NCI-H524 (cell line): ENCODE measurements around the gene TRIP10.
"Not testable (repeated sequence)": the region's sequence is repeated elsewhere in the genome, so short reads cannot be mapped to it uniquely, and the experiment has no call there.

Experiments used
- DNase-seq, 2 experiments: peaks; one replicate each; lab custom pipeline; 2025; lab: John Stamatoyannopoulos, UW

TRIP10 gene

DNA sequence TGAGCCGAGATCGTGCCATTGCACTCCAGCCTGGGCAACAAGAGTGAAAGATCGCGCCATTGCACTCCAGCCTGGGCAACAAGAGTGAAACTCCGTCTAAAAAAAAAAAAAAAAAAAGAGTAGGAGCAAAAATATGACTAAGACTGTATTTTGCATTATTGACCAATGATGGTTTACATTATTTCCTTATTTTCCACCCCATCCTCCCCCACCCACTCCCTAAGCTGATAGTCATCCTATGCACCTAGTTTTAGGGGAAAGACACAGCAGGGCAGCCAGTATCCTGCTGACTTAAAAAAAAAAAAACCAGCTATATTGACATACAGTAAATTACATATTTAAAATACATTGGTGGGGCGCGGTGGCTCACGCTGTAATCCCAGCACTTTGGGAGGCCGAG is 58.2 kb downstream of the TRIP10 start:
- no peak for DNase-seq

DNA sequence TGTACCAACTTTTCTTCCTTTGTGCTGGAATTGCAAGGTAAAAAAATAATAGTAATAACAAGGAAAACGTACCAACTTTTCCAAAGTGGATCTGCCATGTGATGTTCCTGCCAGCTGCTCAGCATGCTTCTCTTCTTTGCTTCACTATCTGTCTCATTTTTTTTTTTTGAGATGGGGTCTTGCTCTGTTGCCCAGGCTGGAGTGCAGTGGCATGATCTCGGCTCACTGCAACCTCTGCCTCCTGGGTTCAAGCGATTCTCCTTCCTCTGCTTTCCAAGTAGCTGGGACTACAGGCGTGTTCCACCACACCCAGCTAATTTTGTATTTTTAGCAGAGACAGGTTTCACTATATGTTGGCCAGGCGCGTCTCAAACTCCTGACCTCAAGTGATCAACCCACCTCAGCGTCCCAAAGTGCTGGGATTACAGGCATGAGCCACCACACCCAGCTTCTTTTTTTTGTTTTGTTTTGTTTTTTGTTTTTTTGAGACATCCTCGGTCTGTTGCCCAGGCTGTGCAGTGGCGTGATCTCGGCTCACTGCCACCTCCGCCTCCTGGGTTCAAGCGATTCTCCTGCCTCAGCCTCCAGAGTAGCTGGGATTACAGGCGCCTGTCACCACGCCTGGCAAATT is 60.8 kb downstream of the TRIP10 start:
- not testable (repeated sequence) for DNase-seq

DNA sequence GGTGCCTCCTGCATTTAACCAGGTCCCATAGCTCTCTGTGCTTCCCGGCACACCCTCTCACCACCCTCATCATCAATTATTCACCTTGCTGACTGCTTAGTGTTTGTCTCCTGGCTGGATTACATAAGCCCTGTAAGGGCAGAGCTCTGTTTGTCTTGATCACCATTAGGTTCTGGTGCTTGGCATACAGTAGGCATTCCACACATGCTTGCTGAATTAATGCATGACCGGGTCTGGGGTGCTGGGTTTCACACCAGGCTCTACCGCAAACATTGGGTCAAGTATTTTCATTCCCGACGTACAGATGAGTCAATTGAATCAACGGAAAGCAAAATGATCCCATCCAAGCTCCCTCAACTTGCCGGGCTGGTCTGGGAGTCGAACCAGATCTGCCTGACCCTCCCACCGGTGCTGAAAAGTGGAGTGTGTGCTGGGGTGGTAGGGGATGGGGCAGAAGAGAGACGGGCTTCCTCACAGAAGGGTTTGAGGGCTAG is 61.6 kb downstream of the TRIP10 start:
- no peak for DNase-seq
